ENCODE results near the gene BCDIN3D.
"Not testable (repeated sequence)": the region's sequence is repeated elsewhere in the genome, so short reads cannot be mapped to it uniquely, and the experiment has no call there.

Gene BCDIN3D, protein sequence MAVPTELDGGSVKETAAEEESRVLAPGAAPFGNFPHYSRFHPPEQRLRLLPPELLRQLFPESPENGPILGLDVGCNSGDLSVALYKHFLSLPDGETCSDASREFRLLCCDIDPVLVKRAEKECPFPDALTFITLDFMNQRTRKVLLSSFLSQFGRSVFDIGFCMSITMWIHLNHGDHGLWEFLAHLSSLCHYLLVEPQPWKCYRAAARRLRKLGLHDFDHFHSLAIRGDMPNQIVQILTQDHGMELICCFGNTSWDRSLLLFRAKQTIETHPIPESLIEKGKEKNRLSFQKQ
- total RNA-seq, result 0.95 to 9.9 (median 5.9) reads per million in 17 experiments

GRCh38 chr12:49842519-49843352, at the start of gene BCDIN3D:
Gene BCDIN3D (minus strand): TSS chr12:49843106. CDS start chr12:49843087, 19 bp downstream.
- peak; percentile 95 to 98 (median 96) for DNase-seq

- no peak for DNase-seq
Measured at GRCh38 chr12:49892084-49892731, 49.3 kb upstream of the BCDIN3D start.

- DNase-seq, result no peak
Measured at GRCh38 chr12:49891476-49891875, 48.6 kb upstream of the BCDIN3D start.

- no peak for DNase-seq
Measured at GRCh38 chr12:49891012-49891411, 48.1 kb upstream of the BCDIN3D start.

DNA sequence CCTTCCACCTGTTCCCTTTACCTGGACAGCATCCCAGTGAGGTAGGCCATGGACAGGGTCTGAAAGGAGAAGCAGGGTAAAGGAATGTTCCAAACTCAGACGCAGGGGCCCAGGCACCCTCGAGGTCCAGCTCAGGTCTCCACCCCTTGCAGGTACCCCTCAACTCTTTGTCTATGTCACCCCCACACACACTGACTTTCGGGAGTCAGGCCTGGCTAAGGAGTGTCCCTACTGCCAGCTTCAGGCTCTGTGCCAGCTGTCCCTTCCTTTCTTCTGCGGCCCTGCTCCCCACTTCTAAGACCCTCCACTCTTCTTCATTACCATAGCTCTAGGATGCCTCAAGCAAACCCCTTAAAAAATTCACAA, 47.2 kb upstream of the BCDIN3D start:
- DNase-seq, result no peak

DNA sequence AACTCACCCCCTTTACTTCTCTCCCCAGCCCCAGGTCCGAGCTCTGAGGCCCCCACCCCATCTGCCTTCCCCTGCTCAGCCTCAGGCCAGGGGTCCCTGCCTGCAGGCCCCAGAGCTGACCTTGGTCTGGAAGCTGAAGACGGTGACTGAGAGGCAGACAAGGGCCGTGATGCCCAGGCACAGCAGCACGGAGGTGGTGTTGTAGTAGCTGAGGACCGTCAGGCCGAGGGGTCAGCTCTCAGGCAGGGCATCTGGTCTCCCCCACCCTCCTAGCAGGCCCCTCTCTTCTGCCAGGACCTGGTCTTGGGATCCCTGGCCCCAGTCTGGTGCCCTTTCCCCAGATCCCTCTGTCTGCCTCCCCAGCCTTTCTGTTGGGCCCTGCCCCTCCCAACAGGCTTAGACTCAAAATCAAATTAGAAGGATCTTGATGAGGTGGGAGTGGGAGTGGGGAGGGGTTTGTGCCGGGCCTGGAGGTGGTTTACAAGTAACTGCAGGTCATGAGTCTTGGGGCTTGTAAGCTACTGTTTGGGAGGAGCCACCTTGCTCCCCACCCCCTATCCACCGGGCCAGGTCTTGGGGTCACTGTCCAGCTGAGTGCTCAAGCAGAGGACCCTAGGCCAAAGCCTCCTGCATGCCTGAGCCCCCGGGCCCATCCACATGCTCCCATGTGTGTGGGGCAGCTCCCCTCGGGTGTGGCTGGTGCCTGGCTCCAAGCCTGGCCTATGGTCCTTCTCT, 46.6 kb upstream of the BCDIN3D start:
- no peak for DNase-seq

DNA sequence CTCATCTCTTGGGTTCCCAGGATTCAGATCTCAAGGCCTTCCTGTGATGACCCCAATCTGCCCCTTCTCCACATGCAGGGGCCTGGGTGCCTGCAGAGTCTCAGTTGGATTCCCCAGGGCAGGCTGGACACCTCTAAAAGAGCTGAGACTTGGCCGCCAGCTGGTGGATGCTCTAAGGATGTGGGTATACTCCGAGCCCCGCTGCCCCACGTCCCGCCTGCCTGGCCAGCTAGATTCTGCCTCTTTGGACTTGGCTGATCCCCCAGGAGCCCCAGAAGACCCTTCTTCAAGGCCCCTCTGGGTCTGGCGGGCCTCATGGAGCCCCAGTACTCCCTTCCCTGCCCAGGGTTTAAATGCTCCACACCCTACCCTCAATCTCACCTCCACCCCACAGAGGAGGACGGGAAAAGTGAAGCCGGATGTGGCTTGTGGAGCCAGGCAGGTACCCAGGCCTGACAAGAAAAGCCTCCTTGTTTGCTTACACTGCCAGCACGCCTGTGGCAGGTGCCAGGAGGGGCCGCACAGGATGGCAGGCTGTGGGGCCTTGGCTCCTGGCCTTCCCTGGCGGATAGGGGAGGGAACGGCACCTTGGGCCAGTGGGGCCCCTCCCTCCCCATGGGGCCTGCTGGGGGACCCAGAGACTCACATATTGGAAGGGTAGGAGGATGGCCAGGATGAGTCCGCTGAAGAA, 45.7 kb upstream of the BCDIN3D start:
- DNase-seq, result no peak

GRCh38 chr12:49887536-49888401, 44.9 kb upstream of the BCDIN3D start:
- DNase-seq, result no peak

DNA sequence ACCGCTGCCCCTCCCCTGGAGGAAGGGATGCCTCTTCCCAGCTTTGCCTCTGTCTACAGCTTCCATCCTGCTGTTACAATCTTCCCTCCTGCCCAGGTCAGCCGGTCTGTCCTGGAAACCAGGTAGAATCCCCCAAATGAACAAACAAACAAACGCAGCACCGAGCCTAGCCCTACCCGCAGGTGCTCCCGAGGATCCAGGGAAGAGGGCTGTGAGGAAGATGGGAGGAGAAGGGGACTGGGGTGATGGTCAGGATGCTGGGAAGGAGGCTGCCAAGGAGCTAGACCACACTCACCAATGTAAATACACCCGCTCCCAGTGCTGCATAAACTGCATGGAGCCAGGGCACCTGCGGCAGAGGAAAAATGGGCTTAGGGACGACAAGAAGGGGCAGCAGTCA, 44.2 kb upstream of the BCDIN3D start:
- no peak for DNase-seq

GRCh38 chr12:49885663-49886461, 43.0 kb upstream of the BCDIN3D start:
- DNase-seq, result no peak

GRCh38 chr12:49885118-49885517, 42.2 kb upstream of the BCDIN3D start:
- no peak for DNase-seq

DNA sequence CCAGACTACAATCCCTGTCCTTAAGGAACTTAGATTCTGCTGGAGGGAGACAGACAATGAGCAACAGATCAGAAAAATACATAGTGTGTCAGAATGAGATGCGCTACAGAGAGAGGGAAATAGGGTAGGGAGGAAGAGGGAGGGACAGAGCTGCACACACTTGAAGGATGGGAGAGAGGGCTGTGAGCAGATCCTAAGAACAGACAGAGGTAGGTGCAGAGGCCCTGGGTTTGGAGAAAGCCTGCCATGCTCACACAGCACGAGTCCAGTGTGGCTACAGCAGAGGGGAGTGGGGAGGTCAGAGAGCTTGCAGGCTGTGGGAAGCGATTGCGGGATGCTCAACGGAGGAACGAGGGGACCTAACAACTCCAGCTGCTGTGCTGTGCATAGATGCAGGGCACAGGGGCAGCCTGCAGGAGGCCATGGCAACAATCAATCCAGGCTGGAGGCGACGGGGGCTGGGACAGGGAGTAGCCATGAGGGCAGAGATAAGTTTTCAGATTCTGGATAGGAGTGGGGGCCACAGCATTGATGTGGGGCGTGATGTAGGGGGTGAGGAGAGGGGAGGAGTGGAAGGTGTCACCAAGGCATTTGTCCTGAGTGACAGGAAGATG, 40.1 kb upstream of the BCDIN3D start:
- no peak for DNase-seq

- DNase-seq, result no peak
Measured at GRCh38 chr12:49882248-49882850, 39.4 kb upstream of the BCDIN3D start.

DNA sequence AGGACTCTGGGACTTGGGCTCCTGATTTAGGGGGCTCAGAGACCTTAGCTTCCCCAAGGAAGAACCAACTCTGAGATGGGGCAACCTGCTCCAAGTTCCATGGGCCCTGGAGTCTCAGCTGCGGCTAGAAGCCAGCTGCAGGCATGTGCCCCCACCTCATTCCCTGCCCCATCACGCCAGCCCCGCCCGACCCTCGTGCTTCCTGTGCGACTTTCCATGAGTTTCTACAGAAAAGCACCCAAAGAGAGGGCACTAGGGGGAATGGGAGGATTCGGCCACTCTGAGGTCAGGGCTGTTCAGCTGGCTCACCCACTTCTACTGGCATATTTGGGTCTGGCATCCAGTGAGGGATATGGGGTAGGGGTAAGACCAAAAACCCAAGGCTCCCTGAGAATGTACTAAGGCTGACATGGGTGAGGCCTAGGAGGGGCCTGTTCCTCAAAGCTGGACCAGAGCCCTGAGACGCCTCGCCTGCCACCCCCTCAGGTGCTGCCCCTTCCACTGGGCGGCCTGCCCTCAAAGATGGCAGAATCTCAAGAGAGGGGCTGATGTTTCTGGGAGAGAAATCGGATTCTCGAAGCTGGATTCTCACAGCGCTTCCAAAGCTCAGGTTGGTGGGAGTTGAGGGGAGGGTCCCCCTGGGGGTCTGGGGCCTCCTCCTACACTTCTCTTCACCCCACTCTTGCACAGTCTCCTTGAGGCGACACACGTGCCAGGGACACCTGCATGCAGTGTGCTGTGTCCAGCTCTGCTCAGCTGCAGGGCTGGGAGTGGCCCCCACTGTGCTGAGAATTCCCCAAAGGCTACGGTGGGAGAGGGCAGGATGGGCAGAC, 38.7 kb upstream of the BCDIN3D start:
- no peak for DNase-seq

DNA sequence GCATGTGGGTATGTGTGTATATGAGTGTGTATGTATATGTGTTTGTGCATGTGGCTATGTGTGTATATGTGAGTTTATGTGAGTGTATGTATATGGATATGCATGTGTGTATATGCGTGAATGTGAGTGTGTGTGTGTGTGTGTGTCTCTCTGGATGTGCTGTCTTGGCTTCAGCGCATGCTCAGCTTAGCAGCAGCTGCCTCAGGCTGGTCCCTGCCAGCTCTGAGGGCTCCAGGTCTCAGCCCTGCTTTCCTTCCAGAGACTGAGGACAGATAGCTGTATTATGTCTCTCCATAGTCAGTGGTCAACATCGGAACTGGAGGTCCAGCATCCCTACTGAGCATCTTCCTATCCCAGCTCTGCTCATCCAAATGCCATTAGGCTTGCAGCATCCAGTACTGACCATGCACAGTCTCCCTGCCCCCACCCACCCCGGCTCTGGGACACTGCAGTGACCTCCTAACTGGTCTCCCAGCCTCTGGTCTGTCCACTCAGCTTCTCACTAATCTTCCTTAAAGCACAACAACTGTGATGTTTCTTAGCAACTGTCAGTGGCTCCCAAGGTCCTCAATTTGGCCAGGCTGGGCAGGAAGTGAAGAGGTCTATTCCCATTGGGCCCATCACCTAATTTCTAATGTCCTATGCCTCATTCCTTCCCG, 38.0 kb upstream of the BCDIN3D start:
- DNase-seq, result no peak

- DNase-seq, result not testable (repeated sequence)
Measured at GRCh38 chr12:49879065-49879464, 36.2 kb upstream of the BCDIN3D start.

- no peak for DNase-seq
Measured at GRCh38 chr12:49878021-49878420, 35.1 kb upstream of the BCDIN3D start.

GRCh38 chr12:49877066-49877465, 34.2 kb upstream of the BCDIN3D start:
- no peak for DNase-seq

All from suppressor macrophage (primary cell).